Mesothelial cell of epicardium (in vitro differentiated cells): ENCODE measurements around the gene VEGFA. TPM values are rescaled to one million over a fixed set of nuclear protein-coding genes. Genes with fewer than 3 reads are reported as not detected.

ENCODE experiments used
- DNase-seq, 2 experiments: peaks; one replicate each; pipeline ENCODE4 v3.0.0; 2021; ENCODE audit warnings: low spot score in 2 of 2; ENCODE audit not compliant: unreplicated experiment in 2 of 2
- H3K27ac Mint-ChIP-seq: 2 replicates; pipeline ENCODE4 v1.8.0; 2021; ENCODE audit warnings: mixed read lengths
- H3K27me3 Mint-ChIP-seq: 2 replicates; pipeline ENCODE4 v1.8.0; 2021; ENCODE audit warnings: low read depth, mixed read lengths
- H3K36me3 Mint-ChIP-seq: 2 replicates; pipeline ENCODE4 v1.8.0; 2021; ENCODE audit warnings: mixed read lengths
- H3K4me1 Mint-ChIP-seq: 2 replicates; pipeline ENCODE4 v1.8.0; 2021; ENCODE audit warnings: mixed read lengths
- H3K4me3 Mint-ChIP-seq: 2 replicates; pipeline ENCODE4 v1.8.0; 2021; ENCODE audit warnings: mild to moderate bottlenecking, moderate library complexity, mixed read lengths
- H3K9me3 Mint-ChIP-seq: 2 replicates; pipeline ENCODE4 v1.8.0; 2021; ENCODE audit warnings: mixed read lengths
- total RNA-seq: library from RNA; stranded (reverse); gene quantifications from 3 replicates; pipeline ENCODE4 v1.2.1, GENCODE V29; 2021
- TF ChIP-seq, protein P1 (sequence below): fragments of 200-600 bp; sonication (generic); IDR thresholded peaks from one replicate; pipeline ENCODE4 v1.5.0; 2021; ENCODE audit warnings: antibody characterized with exemption; ENCODE audit not compliant: unreplicated experiment

VEGFA gene
- total RNA-seq, 1 donor from 2014 or later = 185 TPM

DNA sequence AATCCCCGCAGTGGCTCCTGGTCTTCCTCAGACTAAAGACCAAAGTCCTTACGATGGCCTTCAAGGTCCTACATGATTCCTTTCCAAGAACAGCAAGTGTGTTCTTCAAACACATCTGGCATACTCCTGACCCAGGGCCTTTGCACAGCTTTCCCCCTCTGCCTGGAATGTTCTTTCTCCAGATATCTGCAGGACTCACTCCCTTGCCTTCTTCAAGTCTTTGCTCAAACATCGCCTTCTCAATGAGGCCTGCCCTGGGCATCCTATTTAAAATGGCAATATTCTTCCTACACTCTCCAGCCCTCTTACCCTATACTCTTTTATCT, 30.2 kb downstream of the VEGFA start:
- TF ChIP-seq, protein P1, sequence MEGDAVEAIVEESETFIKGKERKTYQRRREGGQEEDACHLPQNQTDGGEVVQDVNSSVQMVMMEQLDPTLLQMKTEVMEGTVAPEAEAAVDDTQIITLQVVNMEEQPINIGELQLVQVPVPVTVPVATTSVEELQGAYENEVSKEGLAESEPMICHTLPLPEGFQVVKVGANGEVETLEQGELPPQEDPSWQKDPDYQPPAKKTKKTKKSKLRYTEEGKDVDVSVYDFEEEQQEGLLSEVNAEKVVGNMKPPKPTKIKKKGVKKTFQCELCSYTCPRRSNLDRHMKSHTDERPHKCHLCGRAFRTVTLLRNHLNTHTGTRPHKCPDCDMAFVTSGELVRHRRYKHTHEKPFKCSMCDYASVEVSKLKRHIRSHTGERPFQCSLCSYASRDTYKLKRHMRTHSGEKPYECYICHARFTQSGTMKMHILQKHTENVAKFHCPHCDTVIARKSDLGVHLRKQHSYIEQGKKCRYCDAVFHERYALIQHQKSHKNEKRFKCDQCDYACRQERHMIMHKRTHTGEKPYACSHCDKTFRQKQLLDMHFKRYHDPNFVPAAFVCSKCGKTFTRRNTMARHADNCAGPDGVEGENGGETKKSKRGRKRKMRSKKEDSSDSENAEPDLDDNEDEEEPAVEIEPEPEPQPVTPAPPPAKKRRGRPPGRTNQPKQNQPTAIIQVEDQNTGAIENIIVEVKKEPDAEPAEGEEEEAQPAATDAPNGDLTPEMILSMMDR = no peak
- DNase-seq = no peak
- peaks cover 16% of the 10 kb centered on the region for H3K4me1 Mint-ChIP-seq
- H3K27me3 Mint-ChIP-seq = no peaks in the 10 kb centered on the region
- no peak overlapping the region for H3K27ac Mint-ChIP-seq
- H3K9me3 Mint-ChIP-seq = no peaks in the 10 kb centered on the region
- no peaks in the 10 kb centered on the region for H3K36me3 Mint-ChIP-seq
- H3K4me3 Mint-ChIP-seq = no peak overlapping the region

DNA sequence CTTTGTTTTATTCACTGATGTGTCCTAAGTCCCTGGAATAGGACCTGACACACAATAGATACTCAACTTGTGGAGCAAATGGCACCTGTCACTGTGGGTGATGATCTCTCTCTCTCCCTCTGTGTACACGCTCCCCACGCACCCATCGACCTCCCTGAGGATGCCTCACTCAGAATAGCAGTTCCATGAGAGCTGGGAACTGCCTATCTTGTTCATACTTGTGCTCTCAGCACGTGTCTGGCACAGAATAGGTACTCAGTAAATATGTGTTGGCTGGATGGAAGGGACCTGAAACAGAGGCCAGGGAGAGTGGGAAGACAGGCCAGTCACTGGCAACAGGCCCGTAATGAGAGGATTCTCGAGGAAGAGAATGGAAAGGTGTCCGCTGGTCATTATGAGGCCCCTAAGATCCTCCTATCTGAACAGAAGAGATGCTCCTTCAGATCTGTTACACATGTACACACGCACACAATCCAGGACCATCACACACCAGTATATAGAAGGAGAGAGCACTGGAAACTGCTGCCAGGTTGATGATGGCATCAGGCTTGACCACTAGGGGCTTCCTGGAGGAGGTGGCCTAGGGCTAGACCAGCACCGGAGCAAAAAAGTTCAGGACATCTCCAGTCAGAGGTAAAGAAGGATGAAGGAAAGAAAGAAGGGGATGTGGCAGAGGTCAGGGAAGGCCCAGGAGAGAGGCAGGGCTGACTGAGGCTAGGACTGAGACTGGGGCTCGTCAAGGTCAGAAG, 30.9 kb downstream of the VEGFA start:
- TF ChIP-seq, protein P1 = no peak
- no peak for DNase-seq
- H3K36me3 Mint-ChIP-seq = no peaks in the 10 kb centered on the region
- no peak overlapping the region for H3K27ac Mint-ChIP-seq
- no peaks in the 10 kb centered on the region for H3K27me3 Mint-ChIP-seq
- no peaks in the 10 kb centered on the region for H3K9me3 Mint-ChIP-seq
- peaks cover 16% of the 10 kb centered on the region for H3K4me1 Mint-ChIP-seq
- no peak overlapping the region for H3K4me3 Mint-ChIP-seq

DNA sequence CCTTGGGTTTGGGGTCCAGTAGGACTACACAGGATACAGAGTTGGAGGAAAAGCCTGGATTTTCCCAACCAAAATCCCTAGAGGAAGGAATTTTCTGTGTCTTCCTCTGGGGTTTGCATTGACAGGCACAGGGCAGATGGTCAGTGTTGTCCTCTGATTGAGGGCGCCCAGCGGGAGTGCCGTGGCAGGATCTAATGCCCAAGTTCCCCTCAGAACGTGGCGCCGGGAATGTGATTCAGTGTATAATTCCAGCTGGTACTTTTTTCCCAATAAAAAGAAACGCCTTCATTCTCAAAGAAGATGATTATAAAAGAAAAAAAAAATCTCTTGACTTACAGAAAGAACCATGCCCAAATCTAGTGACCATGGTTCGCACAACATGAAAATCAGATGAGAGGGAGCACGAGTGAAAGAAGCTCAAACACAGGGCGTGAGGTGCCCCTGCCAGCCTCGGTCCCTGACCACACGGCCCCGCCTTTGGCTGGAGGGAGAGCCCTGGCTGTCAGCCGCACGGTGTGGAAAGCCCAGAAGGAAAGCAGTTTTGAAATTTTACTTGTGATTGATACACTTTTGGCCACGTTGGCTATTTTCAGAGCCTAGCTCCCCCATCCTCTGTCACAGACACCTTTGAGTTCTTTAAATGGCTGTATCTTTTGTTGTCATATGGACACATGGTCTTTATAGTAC, 31.6 kb downstream of the VEGFA start:
- H3K9me3 Mint-ChIP-seq = no peaks in the 10 kb centered on the region
- no peaks in the 10 kb centered on the region for H3K27me3 Mint-ChIP-seq
- TF ChIP-seq, protein P1 = no peak
- H3K4me3 Mint-ChIP-seq = no peak overlapping the region
- H3K27ac Mint-ChIP-seq = no peak overlapping the region
- no peak for DNase-seq
- H3K36me3 Mint-ChIP-seq = no peaks in the 10 kb centered on the region
- H3K4me1 Mint-ChIP-seq = peaks cover 16% of the 10 kb centered on the region

DNA sequence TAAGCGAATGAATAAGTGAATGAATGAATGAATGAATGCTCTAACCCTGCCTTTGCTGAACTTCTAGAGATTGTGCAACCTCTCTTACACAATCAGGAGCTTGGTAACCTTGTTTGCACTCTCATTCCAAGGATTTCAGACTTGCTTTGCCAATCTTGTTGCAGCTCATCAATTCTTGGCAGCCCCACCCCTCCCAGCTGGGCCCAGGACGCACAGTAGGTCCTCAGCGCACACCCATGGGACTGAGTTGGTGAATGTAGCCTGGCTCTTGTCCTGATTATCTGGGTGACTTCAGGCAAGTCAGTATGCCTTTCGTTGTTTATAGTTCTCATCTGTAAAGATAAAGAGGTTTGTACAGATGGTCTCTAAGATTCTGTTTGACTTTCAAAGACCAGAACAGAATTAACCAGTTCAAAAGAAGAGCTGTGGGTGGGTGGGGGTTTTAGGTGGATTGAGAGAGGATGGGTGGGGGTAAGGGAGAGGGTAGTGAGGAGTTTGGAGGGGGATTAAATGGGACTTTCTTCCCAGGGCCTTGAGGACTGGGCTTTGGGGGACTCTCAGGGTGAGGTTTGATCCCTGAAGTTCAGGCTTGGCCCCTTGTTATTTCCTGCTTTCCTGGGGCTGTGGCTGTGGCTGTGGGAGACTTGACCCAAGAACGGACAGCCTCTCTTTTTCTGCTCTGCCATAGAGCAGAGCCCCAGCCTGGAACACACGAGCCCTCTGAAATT, 33.2 kb downstream of the VEGFA start:
- Mint-ChIP-seq H3K4me3 (no peak overlapping the region), H3K4me1 (peaks cover 16% of the 10 kb centered on the region), H3K27me3 (no peaks in the 10 kb centered on the region), H3K36me3 (no peaks in the 10 kb centered on the region), H3K27ac (no peak overlapping the region), H3K9me3 (no peaks in the 10 kb centered on the region)
- no peak for DNase-seq
- TF ChIP-seq, protein P1 = no peak

DNA sequence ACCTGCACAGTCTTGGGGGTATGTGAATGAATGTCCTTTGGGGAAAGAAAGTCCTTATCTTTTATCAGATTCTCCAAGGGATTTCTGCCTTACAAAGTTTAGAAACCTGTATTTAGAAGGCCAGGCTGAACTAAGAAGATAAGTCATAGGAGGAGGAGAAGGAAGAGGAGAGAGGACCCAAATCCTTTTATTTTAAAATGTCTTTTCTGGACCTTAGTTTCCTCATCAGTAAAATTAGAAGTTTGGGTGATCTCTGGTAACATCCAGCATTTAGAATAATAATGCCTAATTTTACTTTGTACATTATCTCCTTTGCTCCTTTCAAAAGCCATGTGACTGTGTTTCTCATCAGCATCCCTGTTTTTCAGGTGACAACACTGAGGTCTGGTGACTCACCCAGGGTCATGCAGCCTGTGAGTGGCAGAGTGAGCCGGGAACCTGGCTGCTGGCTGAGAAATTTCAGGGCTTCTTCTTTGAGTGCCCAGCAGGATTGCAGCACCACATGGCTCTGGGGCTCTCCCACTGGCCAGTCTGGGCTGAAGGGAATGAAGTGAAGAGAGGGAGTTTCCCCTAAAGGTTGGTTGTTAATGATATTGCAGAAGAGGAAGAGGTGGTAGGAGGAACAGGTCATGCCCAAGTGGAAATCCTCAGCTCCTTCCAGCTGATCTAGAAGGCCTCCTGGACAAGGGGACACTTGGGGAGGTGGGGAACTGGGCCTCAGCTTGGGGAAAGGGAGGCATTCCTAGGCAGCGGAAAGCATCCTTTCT, 34.0 kb downstream of the VEGFA start:
- Mint-ChIP-seq H3K36me3 (no peaks in the 10 kb centered on the region), H3K4me3 (no peak overlapping the region), H3K9me3 (no peaks in the 10 kb centered on the region), H3K27me3 (no peaks in the 10 kb centered on the region), H3K4me1 (peaks cover 13% of the 10 kb centered on the region), H3K27ac (no peak overlapping the region)
- TF ChIP-seq, protein P1 = no peak
- DNase-seq = no peak
